ENCODE measurements around the gene ZEB2.
A peak's percentile ranks its signal among the peaks of the same experiment; 100 is the strongest.

GRCh38 chr2:144372410-144373080, 147.4 kb downstream of the ZEB2 start:
- no peak for TF ChIP-seq CTCF (IDR thresholded peaks at IDR 0.05; ENCODE audit: insufficient read depth, low read length)
- peak; percentile 36; the same call in 1 of the 2 replicates for TF ChIP-seq SPI1 (IDR thresholded peaks at IDR 0.05; ENCODE audit: borderline replicate concordance, low read depth)
- TF ChIP-seq REST (IDR thresholded peaks at IDR 0.05; ENCODE audit: insufficient replicate concordance, low read depth), result no peak
- TF ChIP-seq POLR2AphosphoS5 (IDR thresholded peaks at IDR 0.05; ENCODE audit: low read depth), result no peak

Data from HL-60 (cell line).